ENCODE measurements around the gene OAS1.

Gene OAS1

GRCh38 chr12:112967858-112968257, 61.1 kb downstream of the OAS1 start:
- DNase-seq: no peak

Measured in NCI-H1048 (cell line).